ENCODE measurements around the gene BAZ2B.

- TF ChIP-seq BHLHE40 (IDR thresholded peaks at IDR 0.05; ENCODE audit: low read depth, low read length), result no peak
- TF ChIP-seq CTCF (IDR thresholded peaks at IDR 0.05), result no peak
- no peak for TF ChIP-seq ZSCAN20 (CRISPR knock-in tag; IDR thresholded peaks at IDR 0.05)
Observed at GRCh38 chr2:159545085-159545484, 71.3 kb downstream of the BAZ2B start.

All from A549 (cell line).